DOHH2 (cell line): ENCODE results near the gene ZMYND12.

Source experiments
- CTCF ChIP-seq: fragments of 200-600 bp; sonication (generic); IDR thresholded peaks from one replicate; pipeline ENCODE4 v1.5.1; 2014; ENCODE audit warnings: antibody characterized with exemption, mild to moderate bottlenecking, low read depth, low read length; ENCODE audit not compliant: poor library complexity, severe bottlenecking
- EZH2phosphoT487 ChIP-seq: fragments of 200-600 bp; sonication (generic); IDR thresholded peaks from 2 replicates; pipeline ENCODE4 v1.6.1; 2017; ENCODE audit warnings: borderline replicate concordance, mild to moderate bottlenecking, antibody characterized with exemption, low read length, moderate library complexity, mixed read lengths

- no peak for TF ChIP-seq CTCF
- no peak for TF ChIP-seq EZH2phosphoT487
Measured at GRCh38 chr1:42414551-42415496, 41.0 kb downstream of the ZMYND12 start.
